WERI-Rb-1 (cell line): ENCODE measurements around the gene INSYN1.

Experiments
- DNase-seq: peaks from one replicate; pipeline ENCODE4 v3.0.0-alpha.2; 2020
- H3K27ac ChIP-seq: fragments of 250-450 bp; sonication (Bioruptor Pico); 2 replicates; pipeline ENCODE4 v1.5.1; 2020; ENCODE audit warnings: mild to moderate bottlenecking, moderate library complexity
- H3K27me3 ChIP-seq: fragments of 250-450 bp; sonication (Bioruptor Pico); 2 replicates; pipeline ENCODE4 v1.5.1; 2021; ENCODE audit warnings: mild to moderate bottlenecking, low read depth, moderate library complexity; ENCODE audit not compliant: insufficient read depth, severe bottlenecking
- H3K36me3 ChIP-seq: fragments of 250-450 bp; sonication (Bioruptor Pico); 2 replicates; pipeline ENCODE4 v1.5.1; 2020; ENCODE audit warnings: mild to moderate bottlenecking, moderate library complexity
- H3K4me3 ChIP-seq: 2 replicates; pipeline ENCODE4 v1.5.1; 2011; ENCODE audit warnings: low read depth, mild to moderate bottlenecking, control low read depth, low read length
- H3K9me3 ChIP-seq: fragments of 250-450 bp; sonication (Bioruptor Pico); 2 replicates; pipeline ENCODE4 v1.5.1; 2021; ENCODE audit warnings: mild to moderate bottlenecking, moderate library complexity; ENCODE audit not compliant: severe bottlenecking
- CTCF ChIP-seq: IDR thresholded peaks from 2 replicates; pipeline ENCODE4 v1.5.1; 2011; ENCODE audit warnings: low read depth, mild to moderate bottlenecking, control low read depth, inconsistent platforms, low read length

INSYN1 gene

GRCh38 chr15:73753250-73754130 is at the start of gene INSYN1:
INSYN1 (minus strand) TSS chr15:73753351; CDS start chr15:73751130, 2,221 bp downstream.
- H3K36me3 ChIP-seq, result peaks cover 11% of the 10 kb centered on the region
- H3K9me3 ChIP-seq, result no peaks in the 10 kb centered on the region
- H3K27me3 ChIP-seq, result no peaks in the 10 kb centered on the region
- peak; percentile 54 for DNase-seq
- H3K4me3 ChIP-seq, result peak within 1 kb of the TSS; percentile 76
- H3K27ac ChIP-seq, result peak within 1 kb of the TSS; percentile 83
- TF ChIP-seq CTCF, result no peak

- no peak for DNase-seq
- Histone ChIP-seq H3K27me3 (no peaks in the 10 kb centered on the region), H3K4me3 (no peak overlapping the region), H3K36me3 (no peaks in the 10 kb centered on the region), H3K27ac (no peak overlapping the region), H3K9me3 (no peaks in the 10 kb centered on the region)
- TF ChIP-seq CTCF, result no peak
Measured at GRCh38 chr15:73802431-73803041, 49.4 kb upstream of the INSYN1 start.

- Histone ChIP-seq H3K4me3 (no peak overlapping the region), H3K27ac (no peak overlapping the region), H3K9me3 (no peaks in the 10 kb centered on the region), H3K36me3 (no peaks in the 10 kb centered on the region), H3K27me3 (no peaks in the 10 kb centered on the region)
- no peak for TF ChIP-seq CTCF
- DNase-seq, result no peak
Measured at GRCh38 chr15:73800662-73801345, 47.7 kb upstream of the INSYN1 start.

GRCh38 chr15:73799466-73799865 is 46.3 kb upstream of the INSYN1 start:
- no peak for TF ChIP-seq CTCF
- DNase-seq, result no peak
- Histone ChIP-seq H3K27me3 (no peaks in the 10 kb centered on the region), H3K36me3 (no peaks in the 10 kb centered on the region), H3K27ac (no peak overlapping the region), H3K9me3 (no peaks in the 10 kb centered on the region), H3K4me3 (no peak overlapping the region)

- Histone ChIP-seq H3K36me3 (no peaks in the 10 kb centered on the region), H3K4me3 (no peak overlapping the region), H3K9me3 (no peaks in the 10 kb centered on the region), H3K27me3 (no peaks in the 10 kb centered on the region), H3K27ac (no peak overlapping the region)
- DNase-seq, result no peak
- TF ChIP-seq CTCF, result no peak
Measured at GRCh38 chr15:73797366-73798158, 44.4 kb upstream of the INSYN1 start.
